H1 (cell line): ENCODE measurements around the gene ACY1. TPM values are rescaled to one million over a fixed set of nuclear protein-coding genes. Genes with fewer than 3 reads are reported as not detected.

Experiments used
- BRCA1 ChIP-seq: IDR thresholded peaks from 2 replicates; pipeline ENCODE4 v1.6.1; 2012; ENCODE audit warnings: low read depth, low read length, improper control_type of control experiment
- CTCF ChIP-seq, 3 experiments: IDR thresholded peaks; 1 replicate in 2 of 3; 2 replicates in 1 of 3; pipeline versions ENCODE4 v1.5.1 to v1.6.1; 2011; ENCODE audit warnings: low read length in 3 of 3, mild to moderate bottlenecking in 3 of 3, inconsistent platforms in 2 of 3, low read depth in 1 of 3, moderate library complexity in 1 of 3; ENCODE audit not compliant: insufficient read depth in 1 of 3; ENCODE audit errors: control extremely low read depth in 1 of 3
- JUN ChIP-seq: IDR thresholded peaks from 2 replicates; pipeline ENCODE4 v1.6.1; 2011; ENCODE audit warnings: low read depth, mild to moderate bottlenecking, improper control_type of control experiment, low read length
- RNF2 ChIP-seq: fragments of 200-900, 300-1000 bp; sonication (generic); IDR thresholded peaks from 2 replicates; pipeline ENCODE4 v1.7.1; 2016; ENCODE audit warnings: borderline replicate concordance, low read depth, mild to moderate bottlenecking, antibody characterized with exemption, low read length; ENCODE audit not compliant: poor library complexity, severe bottlenecking; ENCODE audit errors: missing control alignments
- SRF ChIP-seq: IDR thresholded peaks from 2 replicates; pipeline ENCODE4 v1.6.1; 2011; ENCODE audit warnings: mild to moderate bottlenecking, low read depth, low read length, moderate library complexity
- polyA plus RNA-seq, 7 experiments: library from polyadenylated mRNA; depleted of rRNA in 3 of 7; stranded (reverse) in 5 of 7; unstranded in 2 of 7; fragments of >200 nt in 5 of 7; fragments of 200-250 nt in 2 of 7; gene quantifications; 1 replicate in 5 of 7; 2 replicates in 1 of 7; 4 replicates in 1 of 7; pipeline versions ENCODE4 v1.2.1 to v1.2.3, GENCODE V29; 2011 to 2013; ENCODE audit warnings: missing spikeins in 2 of 7, mixed read lengths in 2 of 7
- total RNA-seq: library from RNA; stranded (reverse); fragmentation: NEBNext Ultra II Directional; extraction: Animal tissue kit (Norgen Biotek cat#: 25700); gene quantifications from 2 replicates; pipeline ENCODE4 v1.2.1, GENCODE V29; 2021

The ACY1 gene
- total and polyA plus RNA-seq, 2 of the 8 experiments (the other 6 are each of a cell fraction or from before 2014, with no cell fraction given): 48.3 to 113 TPM

- TF ChIP-seq RNF2 (no peak), BRCA1 (no peak), JUN (no peak), CTCF (IDR thresholded peaks at IDR 0.05; ENCODE audit: control extremely low read depth in 1 of 3, insufficient read depth in 1 of 3, low read depth in 1 of 3, low read length in 3 of 3) (no peak), SRF (no peak)
Observed at GRCh38 chr3:52007291-52007690, 24.0 kb downstream of the ACY1 start (continued).
